GM21367 (cell line): ENCODE results near the gene RWDD4.

Source experiments
- ATAC-seq: cut with Tn5 transposase; IDR thresholded peaks from one replicate; pipeline ENCODE4 v1.9.1; 2021; ENCODE audit not compliant: unreplicated experiment

Gene RWDD4

GRCh38 chr4:183602557-183603027, 56.4 kb downstream of the RWDD4 start:
- no peak for ATAC-seq

GRCh38 chr4:183601381-183601780, 57.6 kb downstream of the RWDD4 start:
- no peak for ATAC-seq

- ATAC-seq, result no peak
Measured at GRCh38 chr4:183600189-183600685, 58.7 kb downstream of the RWDD4 start.

DNA sequence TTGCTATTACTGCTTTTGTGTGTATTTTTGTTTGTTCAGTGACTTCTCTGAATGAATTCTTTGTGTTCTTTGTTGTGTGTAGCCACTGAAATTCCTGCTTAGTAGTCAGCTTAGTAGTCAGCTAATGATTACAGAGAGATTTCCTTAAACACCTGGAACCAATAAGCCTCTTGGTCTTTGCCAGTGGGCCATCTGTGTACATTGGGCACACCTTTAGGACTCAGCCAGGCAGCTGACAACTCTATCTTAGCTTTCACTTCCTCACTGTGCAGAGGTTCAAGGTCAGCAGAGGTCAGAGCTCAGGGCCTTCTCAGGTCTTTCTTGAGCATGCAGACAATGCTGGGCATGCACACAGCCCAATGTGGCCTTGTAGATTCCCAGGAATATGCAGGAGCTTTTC, 59.3 kb downstream of the RWDD4 start:
- peak; percentile 71 for ATAC-seq

DNA sequence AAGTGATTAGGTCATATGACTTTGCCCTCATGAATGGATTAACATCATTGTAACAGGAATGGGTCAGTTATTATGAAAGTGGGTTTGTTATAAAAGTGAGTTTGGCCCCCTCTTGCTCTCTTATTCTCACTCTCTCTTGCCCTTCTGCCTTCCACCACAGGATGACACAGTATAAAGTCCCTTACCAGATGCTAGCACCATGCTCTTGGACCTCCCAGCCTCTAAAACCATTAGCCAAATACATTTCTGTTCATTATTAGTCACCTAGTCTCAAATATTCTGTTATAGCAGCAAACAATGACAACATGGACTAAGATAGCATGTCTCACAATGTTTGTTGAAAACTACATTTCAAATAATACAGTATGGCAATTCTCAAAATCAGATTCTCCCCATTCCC, 59.7 kb downstream of the RWDD4 start:
- ATAC-seq, result no peak

DNA sequence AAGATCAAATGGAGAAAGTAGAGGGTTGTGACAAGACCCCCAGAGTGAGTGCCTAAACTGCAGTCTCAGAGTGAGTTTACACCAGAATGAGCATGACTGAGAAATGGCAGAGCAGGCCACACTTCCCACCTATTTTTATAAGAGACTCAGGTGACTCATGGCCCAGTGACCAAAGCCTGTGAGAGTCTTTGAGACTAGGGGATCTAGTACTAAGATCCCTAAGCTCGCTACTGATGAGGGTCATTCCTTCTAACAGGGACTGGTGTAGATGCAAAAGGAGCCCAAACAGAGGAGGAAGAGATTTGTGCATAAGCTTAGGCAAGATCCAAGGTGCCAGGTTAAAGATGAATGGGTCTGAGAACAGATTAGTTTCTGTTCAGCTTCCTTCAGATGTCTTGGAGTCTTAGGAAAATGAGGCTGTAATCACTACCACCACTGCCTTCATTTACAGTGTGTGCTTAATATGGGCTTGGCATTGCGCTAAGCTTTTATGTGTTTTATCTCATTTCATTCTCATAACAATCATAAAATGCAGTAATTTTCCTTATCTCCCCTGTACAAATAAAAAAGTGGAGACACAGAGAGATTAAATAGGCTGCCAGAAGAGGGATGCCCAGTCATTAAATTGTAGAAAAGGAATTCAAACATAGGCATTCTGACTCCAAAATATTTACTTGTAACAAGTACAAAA, 62.8 kb downstream of the RWDD4 start:
- ATAC-seq, result no peak

DNA sequence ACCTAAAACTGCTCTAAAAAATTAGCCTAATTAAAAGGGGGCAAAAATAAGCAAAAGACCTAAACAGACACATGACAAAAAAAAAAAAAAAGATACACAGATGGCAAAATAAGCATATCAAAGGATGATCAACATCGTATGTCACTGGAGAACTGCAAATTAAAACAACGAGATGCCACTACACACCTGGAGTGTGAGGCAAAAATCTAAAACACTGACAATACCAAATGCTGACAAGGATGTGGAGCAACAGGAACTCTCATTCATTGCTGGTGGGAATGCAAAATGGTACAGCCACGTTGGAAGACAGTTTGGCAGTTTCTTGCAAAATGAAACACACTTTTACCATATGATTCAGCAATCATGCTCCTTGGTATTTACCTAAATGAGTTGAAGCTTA, 64.2 kb downstream of the RWDD4 start:
- no peak for ATAC-seq

- no peak for ATAC-seq
Measured at GRCh38 chr4:183591301-183591700, 67.7 kb downstream of the RWDD4 start.
